ENCODE data around the gene SETD4. TPM values are rescaled to one million over a fixed set of nuclear protein-coding genes. Genes with fewer than 3 reads are reported as not detected.
A peak's percentile ranks its signal among the peaks of the same experiment; 100 is the strongest.

Gene SETD4
- total RNA-seq, 1 experiment from 2014 or later, result 22.7 TPM

DNA sequence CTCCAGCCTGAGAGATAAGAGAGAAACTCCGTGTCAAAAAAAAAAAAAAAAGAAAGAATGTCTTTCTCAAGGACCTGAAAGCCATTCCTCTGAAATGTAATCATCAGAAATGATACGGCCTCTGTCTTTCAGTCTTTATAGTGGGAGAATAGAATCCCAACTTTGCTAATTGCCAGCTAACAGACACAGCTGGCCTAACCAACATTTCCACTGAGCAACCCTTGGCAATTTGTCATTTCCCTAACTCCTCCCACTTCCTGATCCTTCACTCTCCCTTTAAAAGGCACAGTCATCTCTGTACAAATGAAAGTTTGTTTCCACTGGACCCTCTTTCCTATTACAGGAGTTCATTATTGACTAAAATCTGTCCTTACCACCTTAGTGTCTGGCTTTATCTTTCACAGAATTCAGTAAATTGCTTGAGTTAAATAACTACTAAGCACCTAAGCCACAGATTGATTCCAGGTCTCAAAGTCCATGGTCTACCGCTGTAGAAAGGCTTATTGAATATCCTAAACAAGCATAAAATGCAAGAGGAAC lies 5.2 kb upstream of the SETD4 start:
- BruUV-seq (replicated peaks), result no TSS peak
- TF ChIP-seq ELF1 (IDR thresholded peaks at IDR 0.05; ENCODE audit: borderline replicate concordance, low read depth), result 0 out of 2 replicates have a peak, but pooled peaks have one; percentile 24
- TF ChIP-seq, protein P1, sequence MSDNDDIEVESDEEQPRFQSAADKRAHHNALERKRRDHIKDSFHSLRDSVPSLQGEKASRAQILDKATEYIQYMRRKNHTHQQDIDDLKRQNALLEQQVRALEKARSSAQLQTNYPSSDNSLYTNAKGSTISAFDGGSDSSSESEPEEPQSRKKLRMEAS (IDR thresholded peaks at IDR 0.05), result no peak
- Histone ChIP-seq H3K9me3 (ENCODE audit: control insufficient read depth in 1 of 2, insufficient read depth in 1 of 2, low read depth in 1 of 2, low read length in 2 of 2) (peaks cover 5 to 6% of the 10 kb centered on the region in 2 experiments; a peak in 2 of 4 replicates), H3K4me3 (replicated peaks in 1 of 2; ENCODE audit: low read depth in 1 of 2, low read length in 2 of 2) (no peak overlapping the region), H3K36me3 (ENCODE audit: control insufficient read depth in 1 of 2, insufficient read depth in 2 of 2, low read length in 2 of 2) (no peaks in the 10 kb centered on the region), H3K79me2 (ENCODE audit: insufficient read depth, low read length) (no peaks in the 10 kb centered on the region), H3K27ac (ENCODE audit: low read depth, low read length) (no peak overlapping the region), H2AFZ (ENCODE audit: low read depth, low read length, poor library complexity, severe bottlenecking) (peak overlapping the region; percentile 24), H3K4me1 (ENCODE audit: control insufficient read depth in 1 of 2, insufficient read depth in 2 of 2, low read length in 2 of 2) (peaks cover 10 to 12% of the 10 kb centered on the region in 2 experiments; a peak in 3 of 4 replicates), H3K9me2 (ENCODE audit: insufficient read depth) (no peaks in the 10 kb centered on the region), H3K4me2 (ENCODE audit: low read length) (peak overlapping the region; percentile 17; the same call in 1 of the 2 replicates), H3K27me3 (ENCODE audit: insufficient read depth, low read length) (no peaks in the 10 kb centered on the region), H3K9ac (ENCODE audit: low read length) (no peak overlapping the region), H4K20me1 (ENCODE audit: insufficient read depth) (no peaks in the 10 kb centered on the region)
- intact Hi-C loops (cut with micrococcal nuclease), result no loop called here
- DNase-seq (ENCODE audit: low read depth, low spot score) (no peak), ATAC-seq (peak; percentile 31; the same call in 1 of the 2 replicates)
- CTCF ChIA-PET, result no interaction called here
- POLR2A ChIA-PET, result interaction anchor here (1.5 kb wide), 1 partner anchor 11 kb away, joined by 4 read pairs; no protein-coding TSS in a partner anchor
- RAD21 ChIA-PET (ENCODE audit: low non-redundant PET in 1 of 2, low total read pairs in 2 of 2, uncharacterized antibody in 2 of 2, unreplicated experiment in 2 of 2), result no interaction called here

DNA sequence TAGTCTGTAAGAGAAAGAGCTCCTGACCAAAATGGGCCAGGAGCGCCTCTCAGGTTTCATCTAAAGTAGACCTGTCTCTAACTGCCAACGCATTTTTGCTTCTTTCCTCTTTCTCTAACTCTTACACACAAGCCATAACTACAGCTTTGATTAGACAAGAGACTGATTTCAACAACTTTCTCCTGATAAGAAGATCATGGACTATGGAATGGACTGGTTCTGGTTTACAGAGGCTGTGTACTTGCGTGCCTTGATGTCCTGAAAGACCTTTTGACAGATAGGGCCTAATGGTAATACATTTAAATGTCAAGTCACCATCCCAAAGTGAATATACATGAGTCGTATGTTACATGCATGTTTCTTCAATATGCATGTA lies 3.7 kb upstream of the SETD4 start:
- ChIA-PET RAD21 (ENCODE audit: low non-redundant PET in 1 of 2, low total read pairs in 2 of 2, uncharacterized antibody in 2 of 2, unreplicated experiment in 2 of 2) (no interaction called here), POLR2A (interaction anchor here (1.5 kb wide), 1 partner anchor 13 kb away, joined by 4 read pairs; no protein-coding TSS in a partner anchor), CTCF (no interaction called here)
- BruUV-seq (replicated peaks), result no TSS peak
- Histone ChIP-seq H3K36me3 (ENCODE audit: control insufficient read depth in 1 of 2, insufficient read depth in 2 of 2, low read length in 2 of 2) (no peaks in the 10 kb centered on the region), H3K9me3 (ENCODE audit: control insufficient read depth in 1 of 2, insufficient read depth in 1 of 2, low read depth in 1 of 2, low read length in 2 of 2) (peaks cover 4% of the 10 kb centered on the region in 2 experiments; a peak in 2 of 4 replicates), H2AFZ (ENCODE audit: low read depth, low read length, poor library complexity, severe bottlenecking) (no peak overlapping the region), H3K27me3 (ENCODE audit: insufficient read depth, low read length) (no peaks in the 10 kb centered on the region), H3K4me1 (ENCODE audit: control insufficient read depth in 1 of 2, insufficient read depth in 2 of 2, low read length in 2 of 2) (peaks cover 11 to 13% of the 10 kb centered on the region in 2 experiments; a peak in 3 of 4 replicates), H4K20me1 (ENCODE audit: insufficient read depth) (no peaks in the 10 kb centered on the region), H3K27ac (ENCODE audit: low read depth, low read length) (no peak overlapping the region), H3K4me3 (replicated peaks in 1 of 2; ENCODE audit: low read depth in 1 of 2, low read length in 2 of 2) (no peak overlapping the region), H3K9me2 (ENCODE audit: insufficient read depth) (no peaks in the 10 kb centered on the region), H3K79me2 (ENCODE audit: insufficient read depth, low read length) (peaks cover 6% of the 10 kb centered on the region), H3K9ac (ENCODE audit: low read length) (no peak overlapping the region), H3K4me2 (ENCODE audit: low read length) (no peak overlapping the region)
- ATAC-seq (no peak), DNase-seq (ENCODE audit: low read depth, low spot score) (no peak)
- intact Hi-C loops (cut with micrococcal nuclease), result loop anchor here (5.0 kb wide), 1 partner anchor 48 kb away; no protein-coding TSS in a partner anchor
- TF ChIP-seq JUND (IDR thresholded peaks at IDR 0.05), result no peak
- TF ChIP-seq EGR1 (IDR thresholded peaks at IDR 0.05; ENCODE audit: low read depth), result no peak
- TF ChIP-seq, protein P2, sequence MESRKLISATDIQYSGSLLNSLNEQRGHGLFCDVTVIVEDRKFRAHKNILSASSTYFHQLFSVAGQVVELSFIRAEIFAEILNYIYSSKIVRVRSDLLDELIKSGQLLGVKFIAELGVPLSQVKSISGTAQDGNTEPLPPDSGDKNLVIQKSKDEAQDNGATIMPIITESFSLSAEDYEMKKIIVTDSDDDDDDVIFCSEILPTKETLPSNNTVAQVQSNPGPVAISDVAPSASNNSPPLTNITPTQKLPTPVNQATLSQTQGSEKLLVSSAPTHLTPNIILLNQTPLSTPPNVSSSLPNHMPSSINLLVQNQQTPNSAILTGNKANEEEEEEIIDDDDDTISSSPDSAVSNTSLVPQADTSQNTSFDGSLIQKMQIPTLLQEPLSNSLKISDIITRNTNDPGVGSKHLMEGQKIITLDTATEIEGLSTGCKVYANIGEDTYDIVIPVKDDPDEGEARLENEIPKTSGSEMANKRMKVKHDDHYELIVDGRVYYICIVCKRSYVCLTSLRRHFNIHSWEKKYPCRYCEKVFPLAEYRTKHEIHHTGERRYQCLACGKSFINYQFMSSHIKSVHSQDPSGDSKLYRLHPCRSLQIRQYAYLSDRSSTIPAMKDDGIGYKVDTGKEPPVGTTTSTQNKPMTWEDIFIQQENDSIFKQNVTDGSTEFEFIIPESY (IDR thresholded peaks at IDR 0.05; ENCODE audit: extremely low read depth, insufficient replicate concordance, low read length), result no peak
- TF ChIP-seq POLR2A (IDR thresholded peaks at IDR 0.05; ENCODE audit: borderline replicate concordance, extremely low read depth, insufficient read depth, insufficient read length), result no peak
- no peak for TF ChIP-seq TCF7L2 (IDR thresholded peaks at IDR 0.05; ENCODE audit: borderline replicate concordance, extremely low read depth, insufficient read depth, insufficient read length)
- TF ChIP-seq ZFX (IDR thresholded peaks at IDR 0.05), result no peak
- no peak for TF ChIP-seq EZH2 (IDR thresholded peaks at IDR 0.05)
- no peak for TF ChIP-seq SIN3A (IDR thresholded peaks at IDR 0.05; ENCODE audit: low read depth)
- TF ChIP-seq, protein P3, sequence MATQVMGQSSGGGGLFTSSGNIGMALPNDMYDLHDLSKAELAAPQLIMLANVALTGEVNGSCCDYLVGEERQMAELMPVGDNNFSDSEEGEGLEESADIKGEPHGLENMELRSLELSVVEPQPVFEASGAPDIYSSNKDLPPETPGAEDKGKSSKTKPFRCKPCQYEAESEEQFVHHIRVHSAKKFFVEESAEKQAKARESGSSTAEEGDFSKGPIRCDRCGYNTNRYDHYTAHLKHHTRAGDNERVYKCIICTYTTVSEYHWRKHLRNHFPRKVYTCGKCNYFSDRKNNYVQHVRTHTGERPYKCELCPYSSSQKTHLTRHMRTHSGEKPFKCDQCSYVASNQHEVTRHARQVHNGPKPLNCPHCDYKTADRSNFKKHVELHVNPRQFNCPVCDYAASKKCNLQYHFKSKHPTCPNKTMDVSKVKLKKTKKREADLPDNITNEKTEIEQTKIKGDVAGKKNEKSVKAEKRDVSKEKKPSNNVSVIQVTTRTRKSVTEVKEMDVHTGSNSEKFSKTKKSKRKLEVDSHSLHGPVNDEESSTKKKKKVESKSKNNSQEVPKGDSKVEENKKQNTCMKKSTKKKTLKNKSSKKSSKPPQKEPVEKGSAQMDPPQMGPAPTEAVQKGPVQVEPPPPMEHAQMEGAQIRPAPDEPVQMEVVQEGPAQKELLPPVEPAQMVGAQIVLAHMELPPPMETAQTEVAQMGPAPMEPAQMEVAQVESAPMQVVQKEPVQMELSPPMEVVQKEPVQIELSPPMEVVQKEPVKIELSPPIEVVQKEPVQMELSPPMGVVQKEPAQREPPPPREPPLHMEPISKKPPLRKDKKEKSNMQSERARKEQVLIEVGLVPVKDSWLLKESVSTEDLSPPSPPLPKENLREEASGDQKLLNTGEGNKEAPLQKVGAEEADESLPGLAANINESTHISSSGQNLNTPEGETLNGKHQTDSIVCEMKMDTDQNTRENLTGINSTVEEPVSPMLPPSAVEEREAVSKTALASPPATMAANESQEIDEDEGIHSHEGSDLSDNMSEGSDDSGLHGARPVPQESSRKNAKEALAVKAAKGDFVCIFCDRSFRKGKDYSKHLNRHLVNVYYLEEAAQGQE (IDR thresholded peaks at IDR 0.05; ENCODE audit: low read depth), result no peak
- no peak for TF ChIP-seq SRF (IDR thresholded peaks at IDR 0.05; ENCODE audit: low read depth)
- TF ChIP-seq, protein P1 (IDR thresholded peaks at IDR 0.05), result no peak
- TF ChIP-seq SP1 (IDR thresholded peaks at IDR 0.05; ENCODE audit: low read depth), result no peak
- no peak for TF ChIP-seq RAD21 (IDR thresholded peaks at IDR 0.05; ENCODE audit: low read depth)
- TF ChIP-seq CEBPB (IDR thresholded peaks at IDR 0.05; ENCODE audit: low read depth), result no peak
- no peak for TF ChIP-seq ELF1 (IDR thresholded peaks at IDR 0.05; ENCODE audit: borderline replicate concordance, low read depth)
